ENCODE results near the gene LIN7C.
"Not testable (repeated sequence)": the region's sequence is repeated elsewhere in the genome, so short reads cannot be mapped to it uniquely, and the experiment has no call there.

The LIN7C gene

GRCh38 chr11:27532652-27533325, 26.2 kb upstream of the LIN7C start:
- Histone ChIP-seq H2AFZ (ENCODE audit: low read length, unreplicated experiment) (no peak overlapping the region), H3K79me2 (ENCODE audit: control insufficient read depth, insufficient read depth, low read length, unreplicated experiment) (no peaks in the 10 kb centered on the region), H3K4me3 (ENCODE audit: low read depth, low read length) (no peak overlapping the region), H3K36me3 (ENCODE audit: insufficient read depth, low read length) (no peaks in the 10 kb centered on the region), H3K4me1 (ENCODE audit: control insufficient read depth, insufficient read depth, low read length, unreplicated experiment) (peaks cover 11% of the 10 kb centered on the region), H3K27ac (ENCODE audit: low read depth, low read length) (no peak overlapping the region), H3K27me3 (ENCODE audit: insufficient read depth, low read length) (no peaks in the 10 kb centered on the region)

GRCh38 chr11:27528712-27529111, 22.1 kb upstream of the LIN7C start:
- Histone ChIP-seq H3K4me1 (ENCODE audit: control insufficient read depth, insufficient read depth, low read length, unreplicated experiment) (peaks cover 11% of the 10 kb centered on the region), H3K27me3 (ENCODE audit: insufficient read depth, low read length) (no peaks in the 10 kb centered on the region), H3K27ac (ENCODE audit: low read depth, low read length) (no peak overlapping the region), H3K4me3 (ENCODE audit: low read depth, low read length) (no peak overlapping the region), H3K79me2 (ENCODE audit: control insufficient read depth, insufficient read depth, low read length, unreplicated experiment) (no peaks in the 10 kb centered on the region), H2AFZ (ENCODE audit: low read length, unreplicated experiment) (no peak overlapping the region), H3K36me3 (ENCODE audit: insufficient read depth, low read length) (no peaks in the 10 kb centered on the region)

- Histone ChIP-seq H3K36me3 (ENCODE audit: insufficient read depth, low read length) (no peaks in the 10 kb centered on the region), H3K79me2 (ENCODE audit: control insufficient read depth, insufficient read depth, low read length, unreplicated experiment) (no peaks in the 10 kb centered on the region), H3K4me3 (ENCODE audit: low read depth, low read length) (no peak overlapping the region), H3K27ac (ENCODE audit: low read depth, low read length) (no peak overlapping the region), H2AFZ (ENCODE audit: low read length, unreplicated experiment) (no peak overlapping the region), H3K4me1 (ENCODE audit: control insufficient read depth, insufficient read depth, low read length, unreplicated experiment) (peaks cover 10% of the 10 kb centered on the region), H3K27me3 (ENCODE audit: insufficient read depth, low read length) (no peaks in the 10 kb centered on the region)
Observed at GRCh38 chr11:27526535-27526934, 20.0 kb upstream of the LIN7C start.

GRCh38 chr11:27525824-27526516, 19.4 kb upstream of the LIN7C start:
- Histone ChIP-seq H3K36me3 (ENCODE audit: insufficient read depth, low read length) (no peaks in the 10 kb centered on the region), H2AFZ (ENCODE audit: low read length, unreplicated experiment) (no peak overlapping the region), H3K27me3 (ENCODE audit: insufficient read depth, low read length) (no peaks in the 10 kb centered on the region), H3K27ac (ENCODE audit: low read depth, low read length) (no peak overlapping the region), H3K79me2 (ENCODE audit: control insufficient read depth, insufficient read depth, low read length, unreplicated experiment) (no peaks in the 10 kb centered on the region), H3K4me3 (ENCODE audit: low read depth, low read length) (no peak overlapping the region), H3K4me1 (ENCODE audit: control insufficient read depth, insufficient read depth, low read length, unreplicated experiment) (peaks cover 10% of the 10 kb centered on the region)

- no peak overlapping the region for H3K27ac ChIP-seq (ENCODE audit: low read depth, low read length)
- no peaks in the 10 kb centered on the region for H3K79me2 ChIP-seq (ENCODE audit: control insufficient read depth, insufficient read depth, low read length, unreplicated experiment)
- H3K4me3 ChIP-seq (ENCODE audit: low read depth, low read length) = no peak overlapping the region
- H3K36me3 ChIP-seq (ENCODE audit: insufficient read depth, low read length) = no peaks in the 10 kb centered on the region
- H3K4me1 ChIP-seq (ENCODE audit: control insufficient read depth, insufficient read depth, low read length, unreplicated experiment) = peaks cover 8% of the 10 kb centered on the region
- no peak overlapping the region for H2AFZ ChIP-seq (ENCODE audit: low read length, unreplicated experiment)
- no peaks in the 10 kb centered on the region for H3K27me3 ChIP-seq (ENCODE audit: insufficient read depth, low read length)
Observed at GRCh38 chr11:27524155-27524554, 17.6 kb upstream of the LIN7C start.

GRCh38 chr11:27520226-27520625, 13.7 kb upstream of the LIN7C start:
- Histone ChIP-seq H3K4me3 (ENCODE audit: low read depth, low read length) (no peak overlapping the region), H3K4me1 (ENCODE audit: control insufficient read depth, insufficient read depth, low read length, unreplicated experiment) (peaks cover 7% of the 10 kb centered on the region), H3K27me3 (ENCODE audit: insufficient read depth, low read length) (no peaks in the 10 kb centered on the region), H3K36me3 (ENCODE audit: insufficient read depth, low read length) (no peaks in the 10 kb centered on the region), H3K27ac (ENCODE audit: low read depth, low read length) (no peak overlapping the region), H2AFZ (ENCODE audit: low read length, unreplicated experiment) (no peak overlapping the region), H3K79me2 (ENCODE audit: control insufficient read depth, insufficient read depth, low read length, unreplicated experiment) (no peaks in the 10 kb centered on the region)

GRCh38 chr11:27518518-27518917, 11.9 kb upstream of the LIN7C start:
- no peaks in the 10 kb centered on the region for H3K79me2 ChIP-seq (ENCODE audit: control insufficient read depth, insufficient read depth, low read length, unreplicated experiment)
- no peak overlapping the region for H3K27ac ChIP-seq (ENCODE audit: low read depth, low read length)

GRCh38 chr11:27517490-27517889, 10.9 kb upstream of the LIN7C start:
- H3K36me3 ChIP-seq (ENCODE audit: insufficient read depth, low read length); H2AFZ ChIP-seq (ENCODE audit: low read length, unreplicated experiment); H3K27ac ChIP-seq (ENCODE audit: low read depth, low read length); H3K4me3 ChIP-seq (ENCODE audit: low read depth, low read length); H3K79me2 ChIP-seq (ENCODE audit: control insufficient read depth, insufficient read depth, low read length, unreplicated experiment); H3K27me3 ChIP-seq (ENCODE audit: insufficient read depth, low read length); H3K4me1 ChIP-seq (ENCODE audit: control insufficient read depth, insufficient read depth, low read length, unreplicated experiment): not testable (repeated sequence)

More at GRCh38 chr11:27518518-27518917, 11.9 kb upstream of the LIN7C start:
- Histone ChIP-seq H3K27me3 (ENCODE audit: insufficient read depth, low read length) (no peaks in the 10 kb centered on the region), H3K4me3 (ENCODE audit: low read depth, low read length) (no peak overlapping the region), H3K36me3 (ENCODE audit: insufficient read depth, low read length) (peaks cover 5% of the 10 kb centered on the region; the same call in 1 of the 2 replicates), H2AFZ (ENCODE audit: low read length, unreplicated experiment) (no peak overlapping the region), H3K4me1 (ENCODE audit: control insufficient read depth, insufficient read depth, low read length, unreplicated experiment) (peaks cover 7% of the 10 kb centered on the region)

GRCh38 chr11:27514558-27514957, 8.0 kb upstream of the LIN7C start:
- no peak overlapping the region for H2AFZ ChIP-seq (ENCODE audit: low read length, unreplicated experiment)
- H3K79me2 ChIP-seq (ENCODE audit: control insufficient read depth, insufficient read depth, low read length, unreplicated experiment) = no peaks in the 10 kb centered on the region
- no peaks in the 10 kb centered on the region for H3K4me1 ChIP-seq (ENCODE audit: control insufficient read depth, insufficient read depth, low read length, unreplicated experiment)
- no peak overlapping the region for H3K27ac ChIP-seq (ENCODE audit: low read depth, low read length)
- no peaks in the 10 kb centered on the region for H3K27me3 ChIP-seq (ENCODE audit: insufficient read depth, low read length)
- no peak overlapping the region for H3K4me3 ChIP-seq (ENCODE audit: low read depth, low read length)
- peaks cover 5% of the 10 kb centered on the region; the same call in 1 of the 2 replicates for H3K36me3 ChIP-seq (ENCODE audit: insufficient read depth, low read length)

GRCh38 chr11:27514076-27514475, 7.5 kb upstream of the LIN7C start:
- no peaks in the 10 kb centered on the region for H3K27me3 ChIP-seq (ENCODE audit: insufficient read depth, low read length)
- no peak overlapping the region for H3K27ac ChIP-seq (ENCODE audit: low read depth, low read length)
- no peak overlapping the region for H2AFZ ChIP-seq (ENCODE audit: low read length, unreplicated experiment)
- H3K4me1 ChIP-seq (ENCODE audit: control insufficient read depth, insufficient read depth, low read length, unreplicated experiment) = no peaks in the 10 kb centered on the region
- peaks cover 5% of the 10 kb centered on the region; the same call in 1 of the 2 replicates for H3K36me3 ChIP-seq (ENCODE audit: insufficient read depth, low read length)
- no peak overlapping the region for H3K4me3 ChIP-seq (ENCODE audit: low read depth, low read length)
- H3K79me2 ChIP-seq (ENCODE audit: control insufficient read depth, insufficient read depth, low read length, unreplicated experiment) = no peaks in the 10 kb centered on the region

GRCh38 chr11:27513389-27513788, 6.8 kb upstream of the LIN7C start:
- Histone ChIP-seq H3K79me2 (ENCODE audit: control insufficient read depth, insufficient read depth, low read length, unreplicated experiment) (no peaks in the 10 kb centered on the region), H3K4me1 (ENCODE audit: control insufficient read depth, insufficient read depth, low read length, unreplicated experiment) (no peaks in the 10 kb centered on the region), H3K27ac (ENCODE audit: low read depth, low read length) (no peak overlapping the region), H3K4me3 (ENCODE audit: low read depth, low read length) (no peak overlapping the region), H3K27me3 (ENCODE audit: insufficient read depth, low read length) (no peaks in the 10 kb centered on the region), H2AFZ (ENCODE audit: low read length, unreplicated experiment) (no peak overlapping the region), H3K36me3 (ENCODE audit: insufficient read depth, low read length) (peaks cover 5% of the 10 kb centered on the region; the same call in 1 of the 2 replicates)
